ENCODE measurements around the gene TOR1AIP2. TPM values are rescaled to one million over a fixed set of nuclear protein-coding genes. Genes with fewer than 3 reads are reported as not detected.
"Not testable (repeated sequence)": the region's sequence is repeated elsewhere in the genome, so short reads cannot be mapped to it uniquely, and the experiment has no call there.

TOR1AIP2 gene
- total RNA-seq, 2 donors from 2014 or later, result 48.6 to 51.4 TPM

GRCh38 chr1:179805291-179806195 is 72.1 kb downstream of the TOR1AIP2 start:
- DNase-seq (no peak), ATAC-seq (replicated peaks in 1 of 2) (no peak)
- Mint-ChIP-seq H3K27me3 (ENCODE audit: low read depth) (no peaks in the 10 kb centered on the region), H3K36me3 (ENCODE audit: insufficient read depth in 2 of 2) (no peaks in the 10 kb centered on the region), H3K4me3 (no peak overlapping the region), H3K27ac (no peak overlapping the region), H3K4me1 (ENCODE audit: low read depth) (peaks cover 4% of the 10 kb centered on the region), H3K9me3 (no peaks in the 10 kb centered on the region)

GRCh38 chr1:179804417-179804816 is 73.2 kb downstream of the TOR1AIP2 start:
- not testable (repeated sequence) for H3K4me3 Mint-ChIP-seq; H3K9me3 Mint-ChIP-seq; ATAC-seq (replicated peaks in 1 of 2); H3K36me3 Mint-ChIP-seq (ENCODE audit: insufficient read depth in 2 of 2); H3K4me1 Mint-ChIP-seq (ENCODE audit: low read depth); DNase-seq; H3K27me3 Mint-ChIP-seq (ENCODE audit: low read depth); H3K27ac Mint-ChIP-seq

- DNase-seq (no peak), ATAC-seq (replicated peaks in 1 of 2) (no peak)
- no peak overlapping the region for H3K4me3 Mint-ChIP-seq
- H3K9me3 Mint-ChIP-seq, result no peaks in the 10 kb centered on the region
- H3K27me3 Mint-ChIP-seq (ENCODE audit: low read depth), result no peaks in the 10 kb centered on the region
- H3K27ac Mint-ChIP-seq, result no peak overlapping the region
- H3K4me1 Mint-ChIP-seq (ENCODE audit: low read depth), result peaks cover 4% of the 10 kb centered on the region
- H3K36me3 Mint-ChIP-seq (ENCODE audit: insufficient read depth in 2 of 2), result no peaks in the 10 kb centered on the region
Measured at GRCh38 chr1:179803918-179804317, 73.7 kb downstream of the TOR1AIP2 start.

GRCh38 chr1:179803104-179803503 is 74.5 kb downstream of the TOR1AIP2 start:
- no peaks in the 10 kb centered on the region for H3K9me3 Mint-ChIP-seq
- H3K36me3 Mint-ChIP-seq (ENCODE audit: insufficient read depth in 2 of 2), result no peaks in the 10 kb centered on the region
- DNase-seq (no peak), ATAC-seq (replicated peaks in 1 of 2) (no peak)
- no peaks in the 10 kb centered on the region for H3K27me3 Mint-ChIP-seq (ENCODE audit: low read depth)
- no peak overlapping the region for H3K4me3 Mint-ChIP-seq
- H3K27ac Mint-ChIP-seq, result no peak overlapping the region
- peaks cover 4% of the 10 kb centered on the region for H3K4me1 Mint-ChIP-seq (ENCODE audit: low read depth)

- H3K36me3 Mint-ChIP-seq (ENCODE audit: insufficient read depth in 2 of 2), result no peaks in the 10 kb centered on the region
- H3K9me3 Mint-ChIP-seq, result no peaks in the 10 kb centered on the region
- peaks cover 4% of the 10 kb centered on the region for H3K4me1 Mint-ChIP-seq (ENCODE audit: low read depth)
- ATAC-seq (replicated peaks in 1 of 2), result no peak
- DNase-seq, result no peak
- no peaks in the 10 kb centered on the region for H3K27me3 Mint-ChIP-seq (ENCODE audit: low read depth)
- no peak overlapping the region for H3K4me3 Mint-ChIP-seq
- no peak overlapping the region for H3K27ac Mint-ChIP-seq
Measured at GRCh38 chr1:179800481-179800880, 77.1 kb downstream of the TOR1AIP2 start.

GRCh38 chr1:179798864-179799516 is 78.6 kb downstream of the TOR1AIP2 start:
- Mint-ChIP-seq H3K36me3 (ENCODE audit: insufficient read depth in 2 of 2) (no peaks in the 10 kb centered on the region), H3K9me3 (no peaks in the 10 kb centered on the region), H3K27ac (no peak overlapping the region), H3K27me3 (ENCODE audit: low read depth) (no peaks in the 10 kb centered on the region), H3K4me1 (ENCODE audit: low read depth) (peaks cover 4% of the 10 kb centered on the region), H3K4me3 (no peak overlapping the region)
- no peak for ATAC-seq (replicated peaks in 1 of 2)
- no peak for DNase-seq

- H3K9me3 Mint-ChIP-seq, result no peaks in the 10 kb centered on the region
- H3K4me1 Mint-ChIP-seq (ENCODE audit: low read depth), result peaks cover 4% of the 10 kb centered on the region
- no peak overlapping the region for H3K27ac Mint-ChIP-seq
- DNase-seq, result no peak
- H3K36me3 Mint-ChIP-seq (ENCODE audit: insufficient read depth in 2 of 2), result no peaks in the 10 kb centered on the region
- no peaks in the 10 kb centered on the region for H3K27me3 Mint-ChIP-seq (ENCODE audit: low read depth)
- H3K4me3 Mint-ChIP-seq, result no peak overlapping the region
- ATAC-seq (replicated peaks in 1 of 2), result no peak
Measured at GRCh38 chr1:179798213-179798863, 79.3 kb downstream of the TOR1AIP2 start.

- Mint-ChIP-seq H3K27ac (no peak overlapping the region), H3K27me3 (ENCODE audit: low read depth) (no peaks in the 10 kb centered on the region), H3K4me1 (ENCODE audit: low read depth) (no peaks in the 10 kb centered on the region), H3K9me3 (no peaks in the 10 kb centered on the region), H3K36me3 (ENCODE audit: insufficient read depth in 2 of 2) (no peaks in the 10 kb centered on the region), H3K4me3 (no peak overlapping the region)
- DNase-seq (no peak), ATAC-seq (replicated peaks in 1 of 2) (no peak)
Measured at GRCh38 chr1:179794669-179795068, 82.9 kb downstream of the TOR1AIP2 start.

- Mint-ChIP-seq H3K36me3 (ENCODE audit: insufficient read depth in 2 of 2) (no peaks in the 10 kb centered on the region), H3K4me1 (ENCODE audit: low read depth) (no peaks in the 10 kb centered on the region), H3K4me3 (no peak overlapping the region), H3K27ac (no peak overlapping the region), H3K9me3 (no peaks in the 10 kb centered on the region), H3K27me3 (ENCODE audit: low read depth) (no peaks in the 10 kb centered on the region)
- ATAC-seq (replicated peaks in 1 of 2) (no peak), DNase-seq (no peak)
Measured at GRCh38 chr1:179794146-179794545, 83.5 kb downstream of the TOR1AIP2 start.

- no peak for ATAC-seq (replicated peaks in 1 of 2)
- Mint-ChIP-seq H3K9me3 (no peaks in the 10 kb centered on the region), H3K27ac (no peak overlapping the region), H3K4me3 (no peak overlapping the region), H3K27me3 (ENCODE audit: low read depth) (no peaks in the 10 kb centered on the region), H3K36me3 (ENCODE audit: insufficient read depth in 2 of 2) (no peaks in the 10 kb centered on the region), H3K4me1 (ENCODE audit: low read depth) (no peaks in the 10 kb centered on the region)
- DNase-seq, result no peak
Measured at GRCh38 chr1:179793281-179793680, 84.3 kb downstream of the TOR1AIP2 start.

Other genes with a start within 250 kb of the TOR1AIP2 start
- gene FAM163A, start 134.5 kb downstream of the TOR1AIP2 start, total RNA-seq, result not detected
- 10 to 100 TPM; 55.2 to 57.9 TPM for gene TOR1AIP1, start 4.5 kb upstream of the TOR1AIP2 start, total RNA-seq
- 10 to 100 TPM; 60.6 to 63.7 TPM for gene CEP350, start 77.0 kb upstream of the TOR1AIP2 start, total RNA-seq